ENCODE results near the gene ACP5.
A peak's percentile ranks its signal among the peaks of the same experiment; 100 is the strongest.

The ACP5 gene

GRCh38 chr19:11547929-11548700 lies 29.3 kb downstream of the ACP5 start:
- no peak for DNase-seq

- DNase-seq: no peak
These were observed 36.2 kb downstream of the ACP5 start for GRCh38 chr19:11541238-11541637.

- no peak for DNase-seq
These were observed 36.8 kb downstream of the ACP5 start for GRCh38 chr19:11540645-11541044.

GRCh38 chr19:11539495-11540365 lies 37.7 kb downstream of the ACP5 start:
- no peak for DNase-seq

- DNase-seq: no peak
These were observed 39.0 kb downstream of the ACP5 start, which contains the start of gene CNN1 for GRCh38 chr19:11538232-11539036. CNN1 (plus strand) TSS chr19:11538851; CDS start chr19:11538928, 77 bp downstream.

GRCh38 chr19:11535792-11536595 lies 41.5 kb downstream of the ACP5 start:
- DNase-seq: peak; percentile 89

GRCh38 chr19:11534948-11535347 lies 42.5 kb downstream of the ACP5 start:
- DNase-seq: no peak

GRCh38 chr19:11534538-11534937 lies 42.9 kb downstream of the ACP5 start:
- no peak for DNase-seq

GRCh38 chr19:11530432-11530831 lies 47.0 kb downstream of the ACP5 start:
- peak; percentile 69 for DNase-seq

GRCh38 chr19:11528551-11529341 lies 48.7 kb downstream of the ACP5 start, which contains the start of gene ECSIT:
ECSIT (minus strand) TSS chr19:11529134; CDS start chr19:11519170, 9,964 bp downstream.
- DNase-seq: peak; percentile 97

Data from activated CD4-positive, alpha-beta T cell treated with anti-CD3 and anti-CD28 coated beads, Interleukin-2, amount 50 U/mL, for 16 hours (primary cell).